GM18520 (cell line): ENCODE measurements around the gene POP4.

Experiments
- ATAC-seq: cut with Tn5 transposase; IDR thresholded peaks from one replicate; pipeline ENCODE4 v1.9.1; 2021; ENCODE audit not compliant: unreplicated experiment

POP4 gene

GRCh38 chr19:29629836-29630534 is 23.9 kb downstream of the POP4 start:
- ATAC-seq, result no peak

- no peak for ATAC-seq
Measured at GRCh38 chr19:29630655-29631054, 24.6 kb downstream of the POP4 start.

- no peak for ATAC-seq
Measured at GRCh38 chr19:29631450-29631849, 25.4 kb downstream of the POP4 start.

- ATAC-seq, result no peak
Measured at GRCh38 chr19:29634002-29634401, 27.9 kb downstream of the POP4 start.

GRCh38 chr19:29634423-29635130 is 28.5 kb downstream of the POP4 start:
- ATAC-seq, result no peak

GRCh38 chr19:29635963-29636362 is 29.9 kb downstream of the POP4 start:
- no peak for ATAC-seq

GRCh38 chr19:29636553-29637360 is 30.7 kb downstream of the POP4 start:
- ATAC-seq, result no peak

GRCh38 chr19:29639086-29639485 is 33.0 kb downstream of the POP4 start:
- ATAC-seq, result no peak

GRCh38 chr19:29640231-29640630 is 34.1 kb downstream of the POP4 start:
- ATAC-seq, result no peak

GRCh38 chr19:29641597-29641996 is 35.5 kb downstream of the POP4 start:
- ATAC-seq, result no peak

- ATAC-seq, result no peak
Measured at GRCh38 chr19:29643361-29643935, 37.4 kb downstream of the POP4 start.

- no peak for ATAC-seq
Measured at GRCh38 chr19:29644210-29644609, 38.1 kb downstream of the POP4 start.

GRCh38 chr19:29645491-29645867 is 39.4 kb downstream of the POP4 start:
- ATAC-seq, result no peak

- ATAC-seq, result no peak
Measured at GRCh38 chr19:29645911-29646310, 39.8 kb downstream of the POP4 start.

- no peak for ATAC-seq
Measured at GRCh38 chr19:29650772-29651387, 44.8 kb downstream of the POP4 start.

- no peak for ATAC-seq
Measured at GRCh38 chr19:29651622-29652394, 45.7 kb downstream of the POP4 start.

- no peak for ATAC-seq
Measured at GRCh38 chr19:29653398-29653797, 47.3 kb downstream of the POP4 start.

GRCh38 chr19:29655648-29656335 is 49.7 kb downstream of the POP4 start:
- no peak for ATAC-seq

- ATAC-seq, result no peak
Measured at GRCh38 chr19:29658221-29658991, 52.3 kb downstream of the POP4 start.
